Hematopoietic multipotent progenitor cell treated with erythropoietin and hydrocortisone succinate and interleukin-3 and kit ligand, for 8 days (in vitro differentiated cells): ENCODE measurements around the gene PPP4C.
"Not testable (repeated sequence)": the region's sequence is repeated elsewhere in the genome, so short reads cannot be mapped to it uniquely, and the experiment has no call there.

Experiments used
- DNase-seq: peaks from one replicate; pipeline ENCODE4 v3.0.0-alpha.2; 2015

The PPP4C gene

GRCh38 chr16:30075503-30076275 lies at the start of gene PPP4C:
PPP4C (plus strand) TSS chr16:30075994; CDS start chr16:30076378, 384 bp downstream.
- peak; percentile 91 for DNase-seq

GRCh38 chr16:30026449-30026848 lies 49.3 kb upstream of the PPP4C start:
- DNase-seq = no peak

GRCh38 chr16:30027588-30028437 lies 48.0 kb upstream of the PPP4C start:
- no peak for DNase-seq

GRCh38 chr16:30028438-30029076 lies 47.2 kb upstream of the PPP4C start:
- no peak for DNase-seq

GRCh38 chr16:30030011-30030685 lies 45.6 kb upstream of the PPP4C start:
- DNase-seq = no peak

GRCh38 chr16:30030841-30031413 lies 44.9 kb upstream of the PPP4C start, which contains the start of gene TLCD3B:
TLCD3B (minus strand) TSS chr16:30031271; CDS start chr16:30030527, 744 bp downstream.
- DNase-seq = no peak

GRCh38 chr16:30031477-30031918 lies 44.3 kb upstream of the PPP4C start:
- DNase-seq = no peak

GRCh38 chr16:30032083-30032819 lies 43.5 kb upstream of the PPP4C start:
- peak; percentile 73 for DNase-seq

GRCh38 chr16:30033270-30033669 lies 42.5 kb upstream of the PPP4C start:
- DNase-seq = no peak

GRCh38 chr16:30040221-30040620 lies 35.6 kb upstream of the PPP4C start:
- no peak for DNase-seq

- DNase-seq = not testable (repeated sequence)
These were observed 35.1 kb upstream of the PPP4C start for GRCh38 chr16:30040690-30041089.

GRCh38 chr16:30041841-30042240 lies 34.0 kb upstream of the PPP4C start:
- peak; percentile 65 for DNase-seq

- DNase-seq = no peak
These were observed 29.6 kb upstream of the PPP4C start for GRCh38 chr16:30046178-30046577.

- no peak for DNase-seq
These were observed 29.2 kb upstream of the PPP4C start for GRCh38 chr16:30046588-30046987.

GRCh38 chr16:30049871-30050270 lies 25.9 kb upstream of the PPP4C start:
- no peak for DNase-seq

- DNase-seq = no peak
These were observed 24.3 kb upstream of the PPP4C start for GRCh38 chr16:30051518-30051917.

- DNase-seq = peak; percentile 90
These were observed 23.0 kb upstream of the PPP4C start for GRCh38 chr16:30052671-30053372.

- DNase-seq = no peak
These were observed 22.3 kb upstream of the PPP4C start for GRCh38 chr16:30053376-30054015.

- DNase-seq = no peak
These were observed 21.3 kb upstream of the PPP4C start for GRCh38 chr16:30054451-30054850.

- peak; percentile 60 for DNase-seq
These were observed 20.7 kb upstream of the PPP4C start for GRCh38 chr16:30054959-30055553.
